Activated naive CD4-positive, alpha-beta T cell treated with anti-CD3 and anti-CD28 coated beads, Interleukin-2, amount 10 ng/mL, durations not matched to agents 7 days and 5 days (primary cell): Measurements from ENCODE around the gene PACS2.
"Not testable (repeated sequence)": the region's sequence is repeated elsewhere in the genome, so short reads cannot be mapped to it uniquely, and the experiment has no call there.

Experiments used
- CTCF ChIA-PET: fragments of 350-600 bp; sonication (Branson Sonifier 250); formaldehyde crosslinking; loops from one replicate; lab custom pipeline; 2021; ENCODE audit warnings: antibody characterized with exemption; lab: Charles Lee
- DNase-seq: peaks from one replicate; pipeline ENCODE4 v3.0.0-alpha.2; 2020
- H3K27ac Mint-ChIP-seq: one replicate; pipeline ENCODE4 v1.8.0; 2021; ENCODE audit warnings: mild to moderate bottlenecking, moderate library complexity, mixed read lengths
- H3K27me3 Mint-ChIP-seq: one replicate; pipeline ENCODE4 v1.8.0; 2021; ENCODE audit warnings: mild to moderate bottlenecking, mixed read lengths
- H3K36me3 Mint-ChIP-seq: one replicate; pipeline ENCODE4 v1.8.0; 2021; ENCODE audit warnings: mixed read lengths
- H3K4me1 Mint-ChIP-seq: one replicate; pipeline ENCODE4 v1.8.0; 2021; ENCODE audit warnings: mixed read lengths
- H3K4me3 Mint-ChIP-seq: one replicate; pipeline ENCODE4 v1.8.0; 2021; ENCODE audit warnings: mild to moderate bottlenecking, moderate library complexity, mixed read lengths
- H3K9me3 Mint-ChIP-seq: one replicate; pipeline ENCODE4 v1.8.0; 2021; ENCODE audit warnings: mixed read lengths

The PACS2 gene

DNA sequence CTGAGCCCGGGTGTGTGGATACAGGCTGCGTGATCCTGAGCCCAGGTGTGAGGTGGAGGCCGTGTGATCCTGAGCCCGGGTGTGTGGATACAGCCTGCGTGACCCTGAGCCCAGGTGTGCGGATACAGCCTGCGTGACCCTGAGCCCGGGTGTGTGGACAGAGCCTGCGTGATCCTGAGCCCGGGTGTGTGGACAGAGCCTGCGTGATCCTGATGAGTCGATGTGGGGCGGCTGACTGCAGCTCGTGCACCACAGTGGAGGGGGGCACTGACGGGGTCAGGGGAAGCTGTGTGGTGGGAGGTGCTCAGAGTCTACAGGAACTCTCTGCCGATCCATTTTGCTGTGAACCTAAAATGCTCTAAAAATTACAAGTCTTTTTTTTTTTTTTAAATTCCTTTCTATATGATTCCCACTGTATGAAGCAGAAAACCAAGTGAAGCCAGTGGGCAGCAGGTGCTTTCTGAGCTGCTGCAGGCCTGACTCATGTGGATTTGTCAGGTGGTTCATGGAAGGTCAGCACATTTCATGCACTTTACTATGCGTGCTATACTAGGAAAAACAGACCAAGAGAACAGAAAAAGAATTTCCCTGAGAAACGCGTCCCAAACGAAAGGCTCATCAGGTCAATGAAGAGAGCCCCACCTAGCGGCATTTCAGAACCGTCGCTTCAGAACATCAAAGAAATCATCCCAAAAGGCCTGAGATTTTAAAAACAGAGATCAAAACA, 33.0 kb upstream of the PACS2 start:
- Mint-ChIP-seq H3K27me3 (no peaks in the 10 kb centered on the region), H3K9me3 (no peaks in the 10 kb centered on the region), H3K27ac (no peak overlapping the region), H3K4me3 (no peak overlapping the region), H3K36me3 (peaks cover 5% of the 10 kb centered on the region), H3K4me1 (peaks cover 37% of the 10 kb centered on the region)
- peak; percentile 39 for DNase-seq
- CTCF ChIA-PET = interaction anchor here (0.9 to 1.7 kb wide), 4 partner anchors 24 to 191 kb away, joined by 3 to 6 read pairs (median 5); no protein-coding TSS in a partner anchor

DNA sequence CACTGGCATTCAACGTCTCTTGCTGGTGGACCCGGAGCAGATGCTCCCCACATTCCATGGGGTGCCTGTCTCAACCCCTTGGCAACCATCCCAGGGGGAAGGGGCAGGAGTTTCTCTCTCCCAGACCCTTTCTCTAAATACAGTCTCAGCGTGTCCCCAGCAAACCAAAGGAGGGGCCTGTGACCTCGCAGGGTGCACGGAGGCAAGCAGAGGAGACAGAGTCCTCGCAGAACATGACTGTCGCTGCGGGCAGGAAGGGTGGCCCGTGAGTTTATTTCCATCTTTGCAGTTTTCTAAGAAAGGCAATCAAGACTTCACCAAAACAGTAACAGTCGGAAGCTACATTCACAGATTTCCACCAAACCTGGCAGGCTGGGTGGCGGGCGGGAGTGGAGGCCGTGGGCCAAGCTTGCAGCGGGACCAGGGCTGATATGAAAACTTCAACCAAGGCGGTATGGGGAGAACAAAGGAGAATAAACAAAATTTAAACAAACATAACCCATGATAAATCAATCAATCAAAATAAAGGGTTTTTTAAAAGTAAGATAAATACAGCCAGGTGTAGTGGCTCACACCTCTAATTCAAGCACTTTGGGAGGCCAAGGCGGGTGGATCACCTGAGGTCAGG, 32.3 kb upstream of the PACS2 start:
- Mint-ChIP-seq H3K4me1 (peaks cover 37% of the 10 kb centered on the region), H3K27me3 (no peaks in the 10 kb centered on the region), H3K9me3 (no peaks in the 10 kb centered on the region), H3K4me3 (no peak overlapping the region), H3K27ac (peak overlapping the region; percentile 6), H3K36me3 (peaks cover 5% of the 10 kb centered on the region)
- no peak for DNase-seq
- CTCF ChIA-PET = interaction anchor here (0.9 to 1.7 kb wide), 6 partner anchors 10 to 192 kb away, joined by 3 to 8 read pairs (median 5); no protein-coding TSS in a partner anchor

DNA sequence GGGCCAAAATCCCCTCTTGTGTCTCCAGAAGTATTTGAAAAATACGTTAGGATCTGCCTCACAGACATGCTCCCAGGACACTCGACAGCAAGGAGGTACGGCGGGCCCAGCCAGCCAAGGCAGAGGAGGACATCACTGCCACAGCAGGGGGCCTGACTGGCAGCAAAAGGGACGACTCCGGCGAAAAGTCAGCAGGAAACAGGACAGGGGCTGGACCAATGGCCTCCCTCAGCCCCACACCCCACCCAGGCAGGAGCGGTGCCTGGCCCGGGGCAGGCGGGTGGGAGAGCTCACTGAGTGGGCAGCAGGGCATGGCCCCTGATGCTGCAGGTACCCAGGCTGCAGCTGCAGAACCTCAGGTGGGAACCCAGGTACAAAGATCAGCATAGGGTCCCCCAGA, 31.5 kb upstream of the PACS2 start:
- Mint-ChIP-seq H3K4me3 (no peak overlapping the region), H3K36me3 (peaks cover 5% of the 10 kb centered on the region), H3K27me3 (no peaks in the 10 kb centered on the region), H3K9me3 (no peaks in the 10 kb centered on the region), H3K27ac (no peak overlapping the region), H3K4me1 (peaks cover 39% of the 10 kb centered on the region)
- CTCF ChIA-PET = interaction anchor here (0.9 to 1.7 kb wide), 4 partner anchors 10 to 193 kb away, joined by 3 to 8 read pairs (median 4); no protein-coding TSS in a partner anchor
- no peak for DNase-seq

DNA sequence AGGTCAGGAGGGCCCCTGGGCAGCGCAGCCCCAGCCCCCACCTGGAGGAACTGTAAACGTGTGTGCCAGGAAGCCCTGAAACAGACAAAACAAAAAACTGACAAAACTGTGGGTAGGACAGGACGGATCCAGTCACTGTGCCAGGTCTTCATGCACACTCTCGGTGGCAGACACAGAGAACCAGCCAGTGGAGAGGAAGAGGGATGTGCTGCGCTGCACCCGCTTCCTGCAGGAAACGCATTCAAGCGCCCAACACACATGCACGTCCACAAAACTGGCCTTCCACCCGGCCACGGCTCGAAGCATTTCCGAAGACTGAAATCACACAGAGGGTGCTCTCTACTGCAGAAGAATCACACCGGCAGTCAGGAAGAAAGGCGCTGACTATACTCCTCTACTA, 30.6 kb upstream of the PACS2 start:
- H3K27me3 Mint-ChIP-seq = no peaks in the 10 kb centered on the region
- no peaks in the 10 kb centered on the region for H3K9me3 Mint-ChIP-seq
- H3K27ac Mint-ChIP-seq = peak overlapping the region; percentile 33
- CTCF ChIA-PET = interaction anchor here (0.9 to 1.6 kb wide), 2 partner anchors 9 to 16 kb away, joined by 3 to 8 read pairs; no protein-coding TSS in a partner anchor
- no peak overlapping the region for H3K4me3 Mint-ChIP-seq
- H3K4me1 Mint-ChIP-seq = peaks cover 40% of the 10 kb centered on the region
- DNase-seq = peak; percentile 52
- peaks cover 5% of the 10 kb centered on the region for H3K36me3 Mint-ChIP-seq

DNA sequence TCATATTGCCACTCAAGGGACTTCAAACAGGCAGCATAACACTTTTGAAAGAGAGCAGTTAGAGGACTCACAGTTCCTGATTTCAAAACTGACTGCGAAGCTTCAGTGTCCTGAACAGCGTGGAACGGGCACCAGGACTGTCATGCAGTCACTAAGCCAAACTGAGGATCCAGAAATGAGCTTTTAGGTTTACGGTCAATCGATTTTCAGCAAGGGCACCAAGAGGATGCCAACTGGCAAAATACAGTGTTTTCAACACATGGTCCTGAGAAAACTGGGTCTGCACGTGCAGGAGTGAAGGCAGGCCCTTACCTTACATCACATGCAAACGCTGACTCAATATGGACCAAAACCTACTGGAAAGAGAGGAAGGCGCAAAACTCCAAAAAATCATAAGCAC, 29.4 kb upstream of the PACS2 start:
- CTCF ChIA-PET = no interaction called here
- DNase-seq = no peak
- Mint-ChIP-seq H3K9me3 (no peaks in the 10 kb centered on the region), H3K4me1 (peaks cover 37% of the 10 kb centered on the region), H3K36me3 (peaks cover 5% of the 10 kb centered on the region), H3K27me3 (no peaks in the 10 kb centered on the region), H3K27ac (no peak overlapping the region), H3K4me3 (no peak overlapping the region)

DNA sequence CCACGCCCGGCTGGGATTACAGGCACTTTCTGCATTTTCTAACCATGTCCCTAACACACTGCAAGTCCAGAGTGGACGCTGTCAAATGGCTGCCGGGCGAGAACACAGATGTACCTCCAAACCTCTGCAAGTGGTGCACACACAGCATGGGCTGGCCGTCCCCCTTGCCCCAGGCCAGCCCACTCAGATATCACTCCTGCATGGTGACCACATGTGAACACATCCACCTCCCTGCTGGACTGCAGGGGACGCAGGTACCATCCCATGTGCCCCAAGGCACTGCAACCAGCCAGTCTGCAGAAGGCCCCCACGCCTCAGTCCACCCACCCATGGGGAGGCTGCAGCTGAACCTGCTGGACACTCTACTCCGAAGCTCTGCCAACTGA, 27.8 kb upstream of the PACS2 start:
- no peak for DNase-seq
- Mint-ChIP-seq H3K27me3 (no peaks in the 10 kb centered on the region), H3K4me1 (peaks cover 48% of the 10 kb centered on the region), H3K9me3 (no peaks in the 10 kb centered on the region), H3K4me3 (no peak overlapping the region), H3K27ac (no peak overlapping the region), H3K36me3 (peaks cover 5% of the 10 kb centered on the region)
- CTCF ChIA-PET = no interaction called here

DNA sequence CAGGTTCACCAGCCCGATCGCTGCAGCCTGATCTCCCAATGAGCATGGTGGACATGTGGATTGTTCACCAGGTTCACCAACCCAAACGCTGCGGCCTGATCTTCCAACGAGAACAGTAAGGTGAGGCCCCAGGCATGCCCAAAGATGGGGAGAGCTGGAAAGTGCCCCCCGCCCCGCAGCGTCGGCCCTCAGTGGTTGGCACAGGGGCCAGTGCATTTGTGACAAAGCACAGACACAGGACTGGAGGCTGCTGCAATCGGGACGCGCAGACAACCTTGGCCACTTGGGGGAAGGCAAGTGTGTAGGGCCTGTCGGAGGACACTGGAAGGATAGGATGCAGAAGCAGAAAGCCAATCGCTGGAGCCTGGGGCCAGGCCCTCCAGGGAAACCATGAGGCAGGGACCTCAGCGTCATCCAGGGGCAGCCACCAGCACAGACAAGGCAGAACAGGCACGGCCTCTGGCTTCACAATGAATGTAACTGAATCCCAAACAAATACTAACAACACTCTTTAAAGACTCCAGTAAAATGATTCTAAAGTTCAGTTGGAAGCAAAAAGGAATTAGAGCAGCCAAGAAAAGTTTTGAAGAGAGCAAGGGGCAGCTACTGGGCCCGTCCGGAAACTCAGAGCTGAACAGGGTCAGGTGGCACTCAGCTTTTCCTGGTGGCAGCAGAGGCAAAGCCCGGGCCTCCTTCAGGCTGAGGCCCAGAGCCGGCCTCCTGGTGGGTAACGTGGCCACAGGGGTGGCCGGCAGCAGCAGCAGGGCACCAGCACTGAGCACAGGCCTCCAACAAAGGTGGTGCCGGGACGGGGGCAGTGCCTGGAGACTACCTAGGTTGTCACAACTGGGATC, 27.1 kb upstream of the PACS2 start:
- peak overlapping the region; percentile 58 for H3K27ac Mint-ChIP-seq
- H3K27me3 Mint-ChIP-seq = no peaks in the 10 kb centered on the region
- no peak overlapping the region for H3K4me3 Mint-ChIP-seq
- H3K36me3 Mint-ChIP-seq = peaks cover 3% of the 10 kb centered on the region
- H3K4me1 Mint-ChIP-seq = peaks cover 48% of the 10 kb centered on the region
- H3K9me3 Mint-ChIP-seq = no peaks in the 10 kb centered on the region
- CTCF ChIA-PET = interaction anchor here (0.6 kb wide), 1 partner anchor 200 kb away, joined by 4 read pairs; no protein-coding TSS in a partner anchor
- DNase-seq = no peak

DNA sequence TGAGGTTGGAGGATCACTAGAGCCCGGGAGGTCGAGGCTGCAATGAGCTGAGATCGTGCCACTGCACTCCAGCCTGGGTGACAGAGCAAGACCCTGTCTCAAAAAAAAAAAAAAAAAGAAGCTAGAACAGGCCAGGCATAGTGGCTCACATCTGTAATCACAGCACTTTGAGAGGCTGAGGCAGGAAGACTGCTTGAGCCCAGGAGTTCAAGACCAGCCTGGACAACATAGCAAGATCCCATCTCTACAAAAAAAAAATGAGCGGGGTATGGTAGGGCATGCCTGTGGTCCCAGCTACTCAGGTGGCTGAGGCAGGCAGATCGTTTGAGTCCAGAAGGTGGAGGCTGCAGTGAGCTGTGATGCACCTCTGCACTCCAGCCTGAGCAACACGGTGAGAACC, 25.6 kb upstream of the PACS2 start:
- H3K36me3 Mint-ChIP-seq, H3K9me3 Mint-ChIP-seq, H3K27me3 Mint-ChIP-seq, H3K27ac Mint-ChIP-seq, H3K4me3 Mint-ChIP-seq, CTCF ChIA-PET, DNase-seq: not testable (repeated sequence)
- H3K4me1 Mint-ChIP-seq = peaks cover 49% of the 10 kb centered on the region

DNA sequence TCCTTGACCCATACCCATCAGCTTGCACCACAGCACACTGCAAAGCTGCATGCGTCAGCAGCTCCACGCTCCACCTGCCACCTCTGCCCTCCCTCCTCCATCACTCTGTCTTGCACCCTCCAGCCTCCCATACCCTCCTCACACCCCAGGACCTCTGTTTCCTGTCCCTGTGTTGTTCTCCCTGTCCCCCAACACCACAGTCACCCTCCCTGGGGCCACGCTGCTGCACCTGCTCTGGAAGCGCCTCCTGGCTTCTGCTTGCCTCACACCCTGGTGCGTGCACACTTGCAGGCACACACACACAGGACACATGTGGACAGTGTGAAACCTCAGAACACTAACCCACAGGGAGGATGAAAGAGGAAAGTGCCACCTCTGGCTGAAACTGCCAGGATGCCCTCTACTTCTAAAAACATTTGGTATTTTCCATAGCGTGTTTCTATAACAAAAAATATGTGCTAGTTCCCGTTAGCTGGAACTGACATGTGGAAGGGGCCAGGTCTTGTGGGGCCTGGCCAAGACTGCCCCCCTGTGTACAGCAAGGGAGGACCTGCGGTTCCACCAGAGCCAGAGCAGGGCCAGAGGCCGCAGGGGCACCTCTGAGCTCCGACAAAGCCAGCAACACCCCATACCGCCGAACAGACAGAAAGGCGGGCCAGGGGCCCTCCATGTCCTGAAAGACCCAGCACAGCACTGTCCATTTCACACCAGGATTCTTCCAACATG, 23.8 kb upstream of the PACS2 start:
- Mint-ChIP-seq H3K27me3 (no peaks in the 10 kb centered on the region), H3K9me3 (no peaks in the 10 kb centered on the region), H3K4me3 (no peak overlapping the region), H3K4me1 (peaks cover 52% of the 10 kb centered on the region), H3K27ac (peak overlapping the region; percentile 49), H3K36me3 (peaks cover 3% of the 10 kb centered on the region)
- DNase-seq = no peak
- CTCF ChIA-PET = interaction anchor here (0.7 to 1.5 kb wide), 2 partner anchors 11 to 61 kb away, joined by 3 to 4 read pairs; no protein-coding TSS in a partner anchor

DNA sequence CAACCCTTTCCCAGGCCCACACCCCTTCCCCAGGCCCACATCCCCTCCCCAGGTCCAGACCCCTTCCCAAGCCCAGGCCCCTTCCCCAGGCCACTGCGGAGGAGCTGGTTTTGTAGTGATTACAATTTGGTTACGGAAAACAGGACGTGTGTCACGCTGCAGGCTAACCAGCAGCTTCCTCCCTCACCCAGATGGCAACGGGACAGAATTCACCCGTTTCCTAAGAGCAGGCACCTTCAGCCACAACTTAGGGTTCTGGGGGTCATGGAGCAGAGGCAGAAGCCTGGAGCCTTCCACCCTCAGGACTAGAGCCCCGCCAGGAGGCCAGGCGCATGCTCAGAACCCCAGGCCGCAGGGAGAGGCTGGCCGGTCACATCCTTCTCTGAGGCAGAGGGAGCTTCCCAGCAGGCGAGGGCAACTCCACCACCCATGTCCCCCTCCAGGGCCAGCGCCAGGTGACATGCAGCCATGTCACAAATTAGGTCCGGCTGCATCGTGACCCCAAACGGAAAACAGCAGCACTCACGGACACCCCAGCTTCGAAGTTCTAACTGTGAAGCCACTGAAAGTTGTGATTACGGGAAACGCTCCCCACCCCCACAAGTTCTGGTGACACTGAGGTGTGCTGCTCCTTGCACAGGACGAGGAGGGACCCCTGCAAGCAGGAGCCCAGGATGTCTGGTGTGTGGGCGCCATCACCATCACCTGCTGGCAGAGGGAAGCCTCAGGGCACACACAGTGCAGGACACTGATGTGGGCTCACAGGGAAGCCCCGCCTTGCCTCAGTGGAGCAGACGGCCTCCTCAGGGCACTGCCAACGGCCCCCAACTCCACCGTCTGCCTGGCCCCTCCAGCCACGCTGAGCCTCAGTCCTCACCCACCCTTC, 21.5 kb upstream of the PACS2 start:
- H3K4me1 Mint-ChIP-seq = peaks cover 55% of the 10 kb centered on the region
- peaks cover 4% of the 10 kb centered on the region for H3K36me3 Mint-ChIP-seq
- no peaks in the 10 kb centered on the region for H3K27me3 Mint-ChIP-seq
- peak overlapping the region; percentile 52 for H3K4me3 Mint-ChIP-seq
- DNase-seq = peak; percentile 66
- CTCF ChIA-PET = interaction anchor here (0.7 to 2.2 kb wide), 3 partner anchors 10 to 203 kb away, joined by 3 to 8 read pairs (median 3); no protein-coding TSS in a partner anchor
- no peaks in the 10 kb centered on the region for H3K9me3 Mint-ChIP-seq
- peak overlapping the region; percentile 90 for H3K27ac Mint-ChIP-seq

DNA sequence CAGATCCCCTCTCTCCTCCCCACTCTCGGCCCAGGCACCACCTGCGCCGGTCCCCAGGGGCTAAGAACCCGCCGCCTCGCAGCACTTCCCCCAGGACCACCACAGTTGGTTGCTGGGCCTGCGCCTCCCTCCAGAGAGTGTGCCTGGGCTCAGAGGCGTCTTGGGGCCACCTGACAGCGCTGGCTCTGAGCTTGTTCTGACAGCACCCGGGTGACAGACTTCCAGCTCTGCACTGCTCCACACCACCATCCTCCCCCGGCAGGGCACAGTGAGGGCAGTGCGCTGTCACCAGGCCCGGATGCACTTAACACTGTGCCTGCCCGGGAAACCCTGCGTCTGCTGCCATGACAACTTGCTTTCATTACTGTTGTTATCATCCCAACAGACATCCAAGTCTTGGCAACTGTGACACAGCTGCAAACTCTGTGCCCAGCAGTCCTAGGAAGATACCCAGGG, 20.4 kb upstream of the PACS2 start:
- CTCF ChIA-PET = interaction anchor here (1.0 to 1.4 kb wide), 2 partner anchors 57 to 207 kb away, joined by 3 read pairs; no protein-coding TSS in a partner anchor
- Mint-ChIP-seq H3K9me3 (no peaks in the 10 kb centered on the region), H3K4me1 (peaks cover 59% of the 10 kb centered on the region), H3K27me3 (no peaks in the 10 kb centered on the region), H3K36me3 (peaks cover 7% of the 10 kb centered on the region), H3K27ac (peak overlapping the region; percentile 90), H3K4me3 (peak overlapping the region; percentile 58)
- DNase-seq = peak; percentile 88

DNA sequence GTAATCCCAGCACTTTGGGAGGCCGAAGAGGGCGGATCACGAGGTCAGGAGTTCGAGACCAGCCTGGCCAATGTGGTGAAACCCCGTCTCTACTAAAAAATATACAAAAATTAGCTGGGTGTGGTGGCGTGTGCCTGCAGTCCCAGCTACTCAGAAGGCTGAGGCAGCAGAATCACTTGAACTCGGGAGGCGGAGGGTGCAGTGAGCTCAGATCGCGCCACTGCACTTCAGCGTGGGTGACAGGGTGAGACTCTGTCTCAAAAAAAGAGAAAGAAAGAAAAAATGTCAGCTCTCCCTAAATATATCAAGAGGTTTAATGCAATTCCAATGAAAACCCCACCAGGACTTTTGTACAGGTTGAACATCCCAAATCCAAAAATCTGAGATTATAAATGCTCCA, 17.2 kb upstream of the PACS2 start:
- CTCF ChIA-PET, H3K4me3 Mint-ChIP-seq, H3K9me3 Mint-ChIP-seq, H3K27me3 Mint-ChIP-seq, DNase-seq, H3K27ac Mint-ChIP-seq: not testable (repeated sequence)
- Mint-ChIP-seq H3K4me1 (peaks cover 53% of the 10 kb centered on the region), H3K36me3 (peaks cover 13% of the 10 kb centered on the region)
